22Rv1 (cell line): Measurements from ENCODE around the gene AFAP1L2.

Experiments used
- H3K27ac ChIP-seq: fragments of 450-650 bp; 2 replicates; pipeline ENCODE4 v1.5.1; 2017
- ZFX ChIP-seq: fragments of 450-650 bp; IDR thresholded peaks from 2 replicates; pipeline ENCODE4 v1.6.1; 2017; ENCODE audit warnings: antibody characterized with exemption, borderline replicate concordance
- TF ChIP-seq, protein P1 (sequence below): fragments of 450-650 bp; IDR thresholded peaks from 2 replicates; pipeline ENCODE4 v1.5.1; 2017; ENCODE audit warnings: mild to moderate bottlenecking

Gene AFAP1L2

DNA sequence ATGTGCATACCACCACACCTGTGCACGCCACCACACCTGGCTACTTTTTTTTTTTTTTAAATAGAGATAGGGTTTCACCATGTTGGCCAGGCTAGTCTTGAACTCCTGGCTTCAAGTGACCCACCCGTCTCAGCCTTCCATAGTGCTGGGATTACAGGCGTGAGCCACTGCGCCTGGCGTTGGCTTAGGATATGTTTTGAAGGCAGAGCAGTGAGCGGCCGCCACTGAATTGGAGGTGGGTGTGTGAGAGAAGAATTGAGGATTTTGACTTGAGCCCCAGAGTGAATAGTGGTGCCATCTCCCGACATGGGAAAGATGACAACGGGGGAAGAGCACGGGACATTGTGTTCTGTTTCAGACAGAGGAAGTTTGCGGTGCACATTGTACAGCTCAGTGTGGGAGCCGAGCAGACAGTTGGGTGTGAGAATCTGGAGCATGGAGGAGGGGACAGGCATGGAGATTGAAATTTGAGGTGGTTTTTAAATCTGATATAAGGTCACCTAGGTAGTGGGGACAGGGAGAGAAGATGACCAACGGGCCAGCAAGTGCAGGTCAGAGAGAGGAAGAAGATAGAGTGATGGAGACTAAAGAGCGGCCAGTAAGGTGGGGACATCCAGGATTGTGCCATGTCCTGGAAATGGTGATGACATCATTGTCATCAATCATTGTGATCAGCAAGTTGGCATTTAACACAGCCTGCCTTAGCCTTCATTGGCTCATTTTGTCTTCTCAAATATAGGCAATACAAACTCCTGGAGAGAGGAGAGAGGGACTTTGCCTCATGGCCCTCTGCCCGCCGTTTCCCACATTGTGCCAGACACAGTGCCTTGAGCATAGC is 129.5 kb downstream of the AFAP1L2 start:
- no peak overlapping the region for H3K27ac ChIP-seq
- TF ChIP-seq, protein P1, sequence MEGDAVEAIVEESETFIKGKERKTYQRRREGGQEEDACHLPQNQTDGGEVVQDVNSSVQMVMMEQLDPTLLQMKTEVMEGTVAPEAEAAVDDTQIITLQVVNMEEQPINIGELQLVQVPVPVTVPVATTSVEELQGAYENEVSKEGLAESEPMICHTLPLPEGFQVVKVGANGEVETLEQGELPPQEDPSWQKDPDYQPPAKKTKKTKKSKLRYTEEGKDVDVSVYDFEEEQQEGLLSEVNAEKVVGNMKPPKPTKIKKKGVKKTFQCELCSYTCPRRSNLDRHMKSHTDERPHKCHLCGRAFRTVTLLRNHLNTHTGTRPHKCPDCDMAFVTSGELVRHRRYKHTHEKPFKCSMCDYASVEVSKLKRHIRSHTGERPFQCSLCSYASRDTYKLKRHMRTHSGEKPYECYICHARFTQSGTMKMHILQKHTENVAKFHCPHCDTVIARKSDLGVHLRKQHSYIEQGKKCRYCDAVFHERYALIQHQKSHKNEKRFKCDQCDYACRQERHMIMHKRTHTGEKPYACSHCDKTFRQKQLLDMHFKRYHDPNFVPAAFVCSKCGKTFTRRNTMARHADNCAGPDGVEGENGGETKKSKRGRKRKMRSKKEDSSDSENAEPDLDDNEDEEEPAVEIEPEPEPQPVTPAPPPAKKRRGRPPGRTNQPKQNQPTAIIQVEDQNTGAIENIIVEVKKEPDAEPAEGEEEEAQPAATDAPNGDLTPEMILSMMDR, result no peak
- TF ChIP-seq ZFX, result no peak

DNA sequence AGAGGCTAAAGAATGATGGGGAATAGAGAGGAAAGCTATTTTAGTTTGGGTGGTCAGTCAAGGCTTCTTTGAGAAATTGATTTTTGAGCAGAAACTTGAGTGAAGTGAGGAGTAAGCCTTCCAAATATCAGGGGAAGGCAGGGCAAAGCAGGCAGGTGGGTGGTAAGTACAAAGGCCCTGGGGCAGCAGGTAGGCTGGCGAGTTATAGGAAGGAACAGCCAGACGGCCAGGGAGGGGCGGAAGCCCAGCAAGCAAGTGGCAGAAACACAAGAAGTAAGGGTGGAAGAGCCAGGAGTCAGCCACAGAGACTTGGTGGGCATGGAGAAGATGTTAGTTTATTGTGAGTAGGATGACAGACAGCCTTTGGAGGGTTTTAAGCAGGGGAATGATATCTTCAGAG is 130.4 kb downstream of the AFAP1L2 start:
- H3K27ac ChIP-seq, result no peak overlapping the region
- TF ChIP-seq ZFX, result no peak
- TF ChIP-seq, protein P1, result no peak

GRCh38 chr10:114272696-114273095 is 131.6 kb downstream of the AFAP1L2 start:
- TF ChIP-seq, protein P1, result no peak
- TF ChIP-seq ZFX, result no peak

GRCh38 chr10:114271779-114272167 is 132.5 kb downstream of the AFAP1L2 start:
- TF ChIP-seq ZFX, result no peak
- TF ChIP-seq, protein P1, result no peak

More at GRCh38 chr10:114272696-114273095, 131.6 kb downstream of the AFAP1L2 start:
- no peak overlapping the region for H3K27ac ChIP-seq

GRCh38 chr10:114271075-114271778 is 133.1 kb downstream of the AFAP1L2 start:
- no peak for TF ChIP-seq ZFX
- TF ChIP-seq, protein P1, result 0 out of 2 replicates have a peak, but pooled peaks have one; percentile 8
- peak overlapping the region; percentile 35 for H3K27ac ChIP-seq

More at GRCh38 chr10:114271779-114272167, 132.5 kb downstream of the AFAP1L2 start:
- peak overlapping the region; percentile 35; the same call in 1 of the 2 replicates for H3K27ac ChIP-seq

DNA sequence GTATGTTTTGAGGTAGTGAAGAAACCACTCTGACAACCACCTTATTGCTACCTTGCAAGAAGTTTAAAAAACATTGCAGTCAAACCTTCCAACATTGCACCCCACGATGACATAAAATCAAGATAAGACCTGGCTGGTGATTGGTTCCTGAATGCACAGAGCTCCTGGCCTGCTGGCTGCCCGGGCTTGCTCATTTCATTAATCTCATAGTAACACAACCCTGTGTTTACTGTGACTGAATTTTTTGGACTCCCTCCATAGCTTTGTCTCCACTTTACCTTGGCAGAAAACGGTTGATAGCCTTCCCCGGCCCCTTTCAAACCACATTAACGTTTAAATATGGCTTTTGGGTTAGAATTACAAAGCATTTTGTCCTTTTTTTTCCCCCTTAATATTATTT is 137.8 kb downstream of the AFAP1L2 start:
- 0 out of 2 replicates have a peak overlapping the region, but pooled peaks have one; percentile 1 for H3K27ac ChIP-seq
- TF ChIP-seq, protein P1, result no peak
- TF ChIP-seq ZFX, result no peak
